Smooth muscle cell (in vitro differentiated cells): ENCODE data around the gene USP9X. TPM values are rescaled to one million over a fixed set of nuclear protein-coding genes. Genes with fewer than 3 reads are reported as not detected.

Source experiments
- DNase-seq: peaks from one replicate; lab custom pipeline; 2025; ENCODE audit not compliant: unreplicated experiment; lab: John Stamatoyannopoulos, UW
- H2AFZ ChIP-seq: fragments of 200-600 bp; sonication (generic); 2 replicates; pipeline ENCODE4 v1.6.0; 2016; ENCODE audit warnings: antibody characterized with exemption, low read depth, mild to moderate bottlenecking
- H3F3A ChIP-seq: fragments of 200-600 bp; sonication (generic); 2 replicates; pipeline ENCODE4 v1.6.0; 2017; ENCODE audit warnings: antibody characterized with exemption, low read depth
- H3K27ac ChIP-seq: fragments of 200-600 bp; sonication (generic); 2 replicates; pipeline ENCODE4 v1.5.1; 2016; ENCODE audit warnings: low read depth, mild to moderate bottlenecking
- H3K27me3 ChIP-seq: fragments of 200-600 bp; sonication (generic); 2 replicates; pipeline ENCODE4 v1.6.1; 2016; ENCODE audit warnings: low read depth, mild to moderate bottlenecking
- H3K36me3 ChIP-seq: fragments of 200-600 bp; sonication (generic); 2 replicates; pipeline ENCODE4 v1.5.1; 2016; ENCODE audit warnings: low read depth
- H3K4me1 ChIP-seq: fragments of 200-600 bp; sonication (generic); 2 replicates; pipeline ENCODE4 v1.5.1; 2016; ENCODE audit warnings: low read depth
- H3K4me2 ChIP-seq: fragments of 200-600 bp; sonication (generic); 2 replicates; pipeline ENCODE4 v1.6.0; 2016; ENCODE audit warnings: mild to moderate bottlenecking
- H3K4me3 ChIP-seq: fragments of 200-600 bp; sonication (generic); 2 replicates; pipeline ENCODE4 v1.5.1; 2016; ENCODE audit warnings: mild to moderate bottlenecking
- H3K79me2 ChIP-seq: fragments of 200-600 bp; sonication (generic); 2 replicates; pipeline ENCODE4 v1.6.0; 2016; ENCODE audit warnings: low read depth, mild to moderate bottlenecking
- H3K9ac ChIP-seq: fragments of 200-600 bp; sonication (generic); 2 replicates; pipeline ENCODE4 v1.6.0; 2016; ENCODE audit warnings: low read depth
- H3K9me3 ChIP-seq: fragments of 200-600 bp; sonication (generic); replicated peaks from 2 replicates; pipeline ENCODE4 v1.5.1; 2016; ENCODE audit warnings: low read depth
- H4K20me1 ChIP-seq: fragments of 200-600 bp; sonication (generic); 2 replicates; pipeline ENCODE4 v1.6.0; 2016; ENCODE audit warnings: low read depth
- WGBS: methylation state at CpG from one replicate; pipeline ENCODE4 v1.1.7; 2016; ENCODE audit warnings: low lambda C conversion rate; 5-methylcytosine and 5-hydroxymethylcytosine counted together
- polyA plus RNA-seq: library from polyadenylated mRNA; unstranded; fragments of >200 nt; fragmentation: Nextera tagmentation; extraction: Ambion mirVana; gene quantifications from 2 replicates; pipeline ENCODE4 v1.2.1, GENCODE V29; 2016
- total RNA-seq: library from RNA; depleted of rRNA; stranded (reverse); fragments of >200 nt; gene quantifications from 2 replicates; pipeline ENCODE4 v1.2.3, GENCODE V29; 2014
- TF ChIP-seq, protein P1 (sequence below): fragments of 200-600 bp; sonication (generic); IDR thresholded peaks from 2 replicates; pipeline ENCODE4 v1.5.1; 2017; ENCODE audit warnings: borderline replicate concordance, mild to moderate bottlenecking, antibody characterized with exemption; ENCODE audit not compliant: insufficient read depth, poor library complexity, severe bottlenecking

Gene USP9X
- total and polyA plus RNA-seq, 2 experiments from 2014 or later = 26.0 to 98.0 TPM

DNA sequence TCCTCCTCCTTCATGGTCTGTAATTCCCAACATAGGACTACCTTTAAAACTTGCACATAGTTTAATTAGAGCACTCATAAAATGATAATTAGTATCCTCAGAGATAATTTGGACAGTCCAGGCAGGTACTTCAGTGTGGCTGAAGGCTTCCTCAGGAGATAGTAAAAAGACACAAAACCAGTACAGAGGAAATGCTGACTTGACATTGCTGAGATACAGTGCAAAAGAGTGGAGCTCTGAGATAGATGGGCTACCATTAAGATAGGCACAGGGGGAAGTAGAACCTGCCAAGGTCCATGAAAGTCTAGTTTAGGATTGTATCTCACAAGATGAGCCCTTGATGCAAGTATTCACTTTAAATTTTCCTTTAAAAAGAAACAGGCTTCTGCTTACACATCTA lies 91.0 kb downstream of the USP9X start:
- H2AFZ ChIP-seq = no peak overlapping the region
- no peak overlapping the region for H3K27ac ChIP-seq
- peaks cover 3% of the 10 kb centered on the region for H3K36me3 ChIP-seq
- H3K9me3 ChIP-seq = no peaks in the 10 kb centered on the region
- TF ChIP-seq, protein P1, sequence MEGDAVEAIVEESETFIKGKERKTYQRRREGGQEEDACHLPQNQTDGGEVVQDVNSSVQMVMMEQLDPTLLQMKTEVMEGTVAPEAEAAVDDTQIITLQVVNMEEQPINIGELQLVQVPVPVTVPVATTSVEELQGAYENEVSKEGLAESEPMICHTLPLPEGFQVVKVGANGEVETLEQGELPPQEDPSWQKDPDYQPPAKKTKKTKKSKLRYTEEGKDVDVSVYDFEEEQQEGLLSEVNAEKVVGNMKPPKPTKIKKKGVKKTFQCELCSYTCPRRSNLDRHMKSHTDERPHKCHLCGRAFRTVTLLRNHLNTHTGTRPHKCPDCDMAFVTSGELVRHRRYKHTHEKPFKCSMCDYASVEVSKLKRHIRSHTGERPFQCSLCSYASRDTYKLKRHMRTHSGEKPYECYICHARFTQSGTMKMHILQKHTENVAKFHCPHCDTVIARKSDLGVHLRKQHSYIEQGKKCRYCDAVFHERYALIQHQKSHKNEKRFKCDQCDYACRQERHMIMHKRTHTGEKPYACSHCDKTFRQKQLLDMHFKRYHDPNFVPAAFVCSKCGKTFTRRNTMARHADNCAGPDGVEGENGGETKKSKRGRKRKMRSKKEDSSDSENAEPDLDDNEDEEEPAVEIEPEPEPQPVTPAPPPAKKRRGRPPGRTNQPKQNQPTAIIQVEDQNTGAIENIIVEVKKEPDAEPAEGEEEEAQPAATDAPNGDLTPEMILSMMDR = no peak
- H3F3A ChIP-seq = no peaks in the 10 kb centered on the region
- no peaks in the 10 kb centered on the region for H3K4me1 ChIP-seq
- H3K4me3 ChIP-seq = no peak overlapping the region
- no peaks in the 10 kb centered on the region for H3K27me3 ChIP-seq
- H4K20me1 ChIP-seq = peaks cover 67% of the 10 kb centered on the region
- H3K4me2 ChIP-seq = no peak overlapping the region
- H3K9ac ChIP-seq = no peak overlapping the region
- no peak for DNase-seq
- H3K79me2 ChIP-seq = peaks cover 9% of the 10 kb centered on the region

DNA sequence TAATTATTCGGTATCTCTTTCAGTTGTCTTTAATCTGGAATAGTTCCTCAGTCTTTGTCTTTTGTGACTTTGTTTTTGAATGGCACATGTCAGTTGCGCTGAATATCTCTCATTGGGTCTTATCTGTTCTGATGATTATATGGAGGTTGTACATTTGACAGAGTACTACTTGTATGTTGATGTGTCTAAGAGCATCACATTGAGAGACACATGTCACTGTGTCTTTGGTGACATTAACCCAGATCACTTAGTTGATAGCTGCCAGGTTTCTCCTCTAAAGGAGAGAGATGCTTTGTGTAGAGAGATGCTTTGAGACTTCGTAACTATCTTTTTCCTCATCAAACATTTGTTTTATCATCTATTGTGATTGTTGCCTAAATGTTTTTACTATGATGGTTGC lies 92.1 kb downstream of the USP9X start:
- Histone ChIP-seq H4K20me1 (peaks cover 70% of the 10 kb centered on the region), H3K9ac (no peak overlapping the region), H3K36me3 (peaks cover 3% of the 10 kb centered on the region), H3K4me2 (no peak overlapping the region), H3K9me3 (no peaks in the 10 kb centered on the region), H3F3A (no peaks in the 10 kb centered on the region), H3K4me3 (no peak overlapping the region), H3K27ac (no peak overlapping the region), H3K4me1 (no peaks in the 10 kb centered on the region), H3K27me3 (no peaks in the 10 kb centered on the region), H2AFZ (no peak overlapping the region), H3K79me2 (peaks cover 14% of the 10 kb centered on the region)
- TF ChIP-seq, protein P1 = no peak
- WGBS = 90% methylated on average over 3 of the region's 3 CpGs
- DNase-seq = no peak

DNA sequence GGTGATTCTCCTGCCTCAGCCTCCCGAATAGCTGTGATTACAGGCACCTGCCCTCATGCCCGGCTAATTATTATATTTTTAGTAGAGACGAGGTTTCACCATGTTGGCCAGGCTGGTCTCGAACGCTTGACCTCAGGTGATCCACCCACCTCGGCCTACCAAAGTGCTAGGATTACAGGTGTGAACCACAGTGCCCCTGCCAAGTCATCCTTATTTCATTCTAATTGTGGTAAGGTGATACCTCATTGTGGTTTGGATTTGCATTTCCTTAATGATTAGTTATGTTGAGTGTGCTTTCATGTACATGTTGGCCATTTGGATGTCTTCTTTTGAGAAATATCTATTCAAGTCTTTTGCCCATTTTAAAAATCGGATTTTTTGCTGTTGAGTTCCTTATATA lies 93.0 kb downstream of the USP9X start:
- 87% methylated on average over 7 of the region's 7 CpGs for WGBS
- no peak overlapping the region for H3K27ac ChIP-seq
- no peaks in the 10 kb centered on the region for H3F3A ChIP-seq
- H3K4me3 ChIP-seq = no peak overlapping the region
- H3K4me1 ChIP-seq = no peaks in the 10 kb centered on the region
- peaks cover 3% of the 10 kb centered on the region for H3K36me3 ChIP-seq
- no peak overlapping the region for H3K9ac ChIP-seq
- TF ChIP-seq, protein P1 = no peak
- peaks cover 70% of the 10 kb centered on the region for H4K20me1 ChIP-seq
- no peaks in the 10 kb centered on the region for H3K27me3 ChIP-seq
- DNase-seq = no peak
- H3K79me2 ChIP-seq = peaks cover 15% of the 10 kb centered on the region
- no peak overlapping the region for H2AFZ ChIP-seq
- no peaks in the 10 kb centered on the region for H3K9me3 ChIP-seq
- no peak overlapping the region for H3K4me2 ChIP-seq

DNA sequence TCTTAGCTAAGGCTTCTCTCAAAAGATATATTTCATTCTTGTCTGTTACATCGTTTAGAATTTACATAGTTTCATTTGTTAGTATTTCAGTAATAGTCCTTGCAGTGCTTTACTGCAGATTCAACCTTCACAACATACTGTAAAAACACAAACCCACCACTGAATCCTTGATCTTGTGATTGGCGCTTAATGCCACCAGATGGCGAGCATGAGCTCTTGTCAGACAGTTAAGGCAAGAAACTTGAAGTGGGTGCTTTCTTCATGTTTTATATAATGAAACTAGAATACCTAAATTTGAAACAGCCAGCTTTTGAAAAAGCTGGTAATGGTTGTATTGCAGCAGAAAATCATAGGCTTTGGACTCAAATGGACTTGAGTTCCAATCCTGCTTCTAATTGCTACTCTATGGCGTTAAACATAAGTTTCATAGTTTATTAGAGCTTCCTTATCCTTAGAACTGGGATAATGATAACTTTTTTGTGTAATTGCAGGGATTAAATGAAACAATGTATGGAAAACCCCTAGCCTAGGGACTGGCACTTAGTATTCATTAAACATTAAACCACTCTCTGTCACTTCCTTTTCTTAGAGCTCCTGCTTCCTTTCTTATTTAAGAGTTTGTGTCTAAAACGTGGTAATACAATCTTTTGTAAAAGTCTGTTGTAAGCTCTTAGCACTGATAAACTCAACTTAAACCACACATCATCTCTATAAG lies 95.1 kb downstream of the USP9X start:
- Histone ChIP-seq H2AFZ (no peak overlapping the region), H3K9ac (no peak overlapping the region), H3K4me2 (no peak overlapping the region), H4K20me1 (peaks cover 52% of the 10 kb centered on the region), H3K79me2 (peaks cover 10% of the 10 kb centered on the region), H3K27me3 (no peaks in the 10 kb centered on the region), H3K9me3 (no peaks in the 10 kb centered on the region), H3K27ac (no peak overlapping the region), H3F3A (no peaks in the 10 kb centered on the region), H3K4me1 (no peaks in the 10 kb centered on the region), H3K36me3 (no peaks in the 10 kb centered on the region), H3K4me3 (no peak overlapping the region)
- no peak for DNase-seq
- WGBS = 32% methylated on average over 5 of the region's 5 CpGs
- TF ChIP-seq, protein P1 = peak; percentile 64
